GM19467 (cell line): ENCODE data around the gene KCNF1.

Experiments
- ATAC-seq: cut with Tn5 transposase; IDR thresholded peaks from one replicate; pipeline ENCODE4 v1.9.1; 2021; ENCODE audit warnings: mild to moderate bottlenecking, moderate library complexity; ENCODE audit not compliant: unreplicated experiment

KCNF1 gene

GRCh38 chr2:10911291-10912075 lies at the start of gene KCNF1:
KCNF1 (plus strand) TSS chr2:10911934; CDS start chr2:10912427, 493 bp downstream.
- ATAC-seq: no peak

GRCh38 chr2:10862330-10862729 lies 49.4 kb upstream of the KCNF1 start:
- no peak for ATAC-seq

GRCh38 chr2:10863047-10863446 lies 48.7 kb upstream of the KCNF1 start:
- ATAC-seq: no peak

- ATAC-seq: peak; percentile 58
Measured at GRCh38 chr2:10863837-10864236, 47.9 kb upstream of the KCNF1 start.

- ATAC-seq: no peak
Measured at GRCh38 chr2:10864251-10864650, 47.5 kb upstream of the KCNF1 start.

GRCh38 chr2:10864861-10865636 lies 46.7 kb upstream of the KCNF1 start:
- peak; percentile 86 for ATAC-seq

- no peak for ATAC-seq
Measured at GRCh38 chr2:10865841-10866240, 45.9 kb upstream of the KCNF1 start.

GRCh38 chr2:10867692-10868420 lies 43.9 kb upstream of the KCNF1 start:
- ATAC-seq: no peak

GRCh38 chr2:10868465-10869314 lies 43.0 kb upstream of the KCNF1 start:
- no peak for ATAC-seq

GRCh38 chr2:10871978-10872377 lies 39.8 kb upstream of the KCNF1 start:
- no peak for ATAC-seq

- no peak for ATAC-seq
Measured at GRCh38 chr2:10873171-10873570, 38.6 kb upstream of the KCNF1 start.

- no peak for ATAC-seq
Measured at GRCh38 chr2:10873790-10874437, 37.8 kb upstream of the KCNF1 start.

GRCh38 chr2:10875126-10875525 lies 36.6 kb upstream of the KCNF1 start:
- no peak for ATAC-seq

- no peak for ATAC-seq
Measured at GRCh38 chr2:10876394-10876793, 35.3 kb upstream of the KCNF1 start.

GRCh38 chr2:10876963-10877362 lies 34.8 kb upstream of the KCNF1 start:
- ATAC-seq: no peak

- no peak for ATAC-seq
Measured at GRCh38 chr2:10877651-10878111, 34.1 kb upstream of the KCNF1 start.

- no peak for ATAC-seq
Measured at GRCh38 chr2:10878268-10878915, 33.3 kb upstream of the KCNF1 start.

- no peak for ATAC-seq
Measured at GRCh38 chr2:10879159-10879558, 32.6 kb upstream of the KCNF1 start.
